Activated T-helper 1 cell treated with anti-CD3 and anti-CD28 coated beads, Interleukin-12 subunit alpha, Interleukin-12 subunit beta, Interleukin-2, Interleukin-4 antibody, amounts not matched to agents 30 ng/mL and 10 ng/mL and 1 ng/mL, durations not matched to agents 14 hours and 24 hours and 36 hours (primary cell): ENCODE results near the gene SKA2. TPM values are rescaled to one million over a fixed set of nuclear protein-coding genes. Genes with fewer than 3 reads are reported as not detected.
A peak's percentile ranks its signal among the peaks of the same experiment; 100 is the strongest.
"Not testable (repeated sequence)": the region's sequence is repeated elsewhere in the genome, so short reads cannot be mapped to it uniquely, and the experiment has no call there.

Experiments used
- DNase-seq: peaks from one replicate; pipeline ENCODE4 v3.0.0; 2021; ENCODE audit warnings: low spot score
- H3K27ac Mint-ChIP-seq: one replicate; pipeline ENCODE4 v1.8.0; 2021; ENCODE audit warnings: mild to moderate bottlenecking, mixed read lengths
- H3K27me3 Mint-ChIP-seq: one replicate; pipeline ENCODE4 v1.8.0; 2022; ENCODE audit warnings: mild to moderate bottlenecking, moderate library complexity, mixed read lengths; ENCODE audit not compliant: insufficient read depth
- H3K36me3 Mint-ChIP-seq: one replicate; pipeline ENCODE4 v1.8.0; 2021; ENCODE audit warnings: low read depth, mixed read lengths
- H3K4me1 Mint-ChIP-seq: one replicate; pipeline ENCODE4 v1.8.0; 2021; ENCODE audit warnings: low read depth, mixed read lengths
- H3K4me3 Mint-ChIP-seq: one replicate; pipeline ENCODE4 v1.8.0; 2021; ENCODE audit warnings: mild to moderate bottlenecking, moderate library complexity, mixed read lengths
- H3K9me3 Mint-ChIP-seq: one replicate; pipeline ENCODE4 v1.8.0; 2021; ENCODE audit warnings: mixed read lengths
- intact Hi-C: fragments of 100-400 bp; cut with micrococcal nuclease; formaldehyde crosslinking; loops from one replicate; pipeline ENCODE4 v1.15.1; 2024
- total RNA-seq: library from RNA; stranded (reverse); gene quantifications from 2 replicates; pipeline ENCODE4 v1.2.3, GENCODE V29; 2022

SKA2 gene, protein sequence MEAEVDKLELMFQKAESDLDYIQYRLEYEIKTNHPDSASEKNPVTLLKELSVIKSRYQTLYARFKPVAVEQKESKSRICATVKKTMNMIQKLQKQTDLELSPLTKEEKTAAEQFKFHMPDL
- 52.1 and 63.6 TPM in 2 replicates for total RNA-seq

DNA sequence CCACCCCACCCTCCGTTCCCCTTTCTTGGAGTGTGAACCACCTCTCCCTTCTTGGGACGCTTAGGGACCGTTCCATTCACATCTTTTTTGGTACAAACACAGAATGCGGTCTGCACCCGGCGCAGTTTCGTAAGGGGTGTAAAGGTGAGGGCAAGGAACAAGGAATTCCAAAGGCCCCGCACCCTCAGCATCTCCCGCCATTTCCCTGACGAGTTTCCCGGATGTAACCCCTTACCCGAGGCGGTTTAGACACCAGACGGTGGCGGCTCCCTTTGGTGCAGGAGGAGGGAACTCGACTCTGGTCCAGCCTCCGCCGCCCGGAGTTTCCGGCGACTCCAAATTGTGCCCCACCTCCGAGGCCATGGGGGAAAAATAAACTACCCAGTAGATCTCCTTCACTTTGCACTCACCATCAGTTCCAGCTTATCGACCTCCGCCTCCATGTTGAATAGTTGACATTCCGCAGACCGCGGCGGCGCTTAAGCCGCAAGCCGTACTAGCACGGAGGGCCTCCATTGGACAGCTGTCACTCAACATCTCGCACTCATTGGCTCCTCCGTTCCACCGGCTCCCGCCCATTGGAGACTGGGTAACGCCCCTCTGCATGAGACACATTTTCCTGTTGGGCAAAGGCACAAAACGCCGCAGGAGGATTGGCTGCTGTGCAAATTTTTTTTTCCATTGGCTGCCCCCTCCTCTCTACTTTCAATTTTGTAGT, at the start of gene SKA2:
TSS of gene SKA2 (minus strand) at position 466 of the 718 bp plus-strand sequence. CDS start at position 443, 23 bp downstream.
- no peak within 1 kb of the TSS for H3K27ac Mint-ChIP-seq

DNA sequence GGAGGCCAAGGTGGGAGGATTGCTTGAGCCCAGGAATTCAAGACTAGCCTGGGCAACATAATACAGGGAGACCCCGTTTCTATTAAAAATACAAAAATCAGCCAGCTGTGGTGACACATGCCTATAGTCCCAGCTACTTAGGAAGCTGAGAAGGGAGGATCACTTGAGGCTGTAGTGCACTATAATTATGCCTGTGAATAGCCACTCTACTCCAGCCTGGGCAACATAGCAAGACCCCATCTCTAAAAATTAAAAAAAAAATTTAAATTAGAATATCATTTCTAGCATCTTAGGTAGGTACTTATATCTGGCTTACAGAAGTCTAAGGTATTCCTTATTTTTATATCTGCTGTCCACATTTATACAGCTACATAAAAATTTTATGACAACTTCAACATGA, 47.3 kb upstream of the SKA2 start:
- H3K4me3 Mint-ChIP-seq = no peak overlapping the region
- peaks cover 16% of the 10 kb centered on the region for H3K36me3 Mint-ChIP-seq
- H3K27me3 Mint-ChIP-seq = no peaks in the 10 kb centered on the region
- DNase-seq = no peak
- intact Hi-C loops = no loop called here
- no peaks in the 10 kb centered on the region for H3K4me1 Mint-ChIP-seq
- no peaks in the 10 kb centered on the region for H3K9me3 Mint-ChIP-seq
- no peak overlapping the region for H3K27ac Mint-ChIP-seq

More for the DNA sequence above, at the start of gene SKA2:
- no peaks in the 10 kb centered on the region for H3K27me3 Mint-ChIP-seq
- peaks cover 61% of the 10 kb centered on the region for H3K4me1 Mint-ChIP-seq
- intact Hi-C loops = loop anchor here (1.0 to 5.0 kb wide), 13 partner anchors 49 to 1237 kb away; partner anchors contain the start of genes CLTC, GDPD1, PTRH2 and RPS6KB1
- no peaks in the 10 kb centered on the region for H3K9me3 Mint-ChIP-seq
- peaks cover 18% of the 10 kb centered on the region for H3K36me3 Mint-ChIP-seq
- no peak within 1 kb of the TSS for H3K4me3 Mint-ChIP-seq
- peak; percentile 98 for DNase-seq

DNA sequence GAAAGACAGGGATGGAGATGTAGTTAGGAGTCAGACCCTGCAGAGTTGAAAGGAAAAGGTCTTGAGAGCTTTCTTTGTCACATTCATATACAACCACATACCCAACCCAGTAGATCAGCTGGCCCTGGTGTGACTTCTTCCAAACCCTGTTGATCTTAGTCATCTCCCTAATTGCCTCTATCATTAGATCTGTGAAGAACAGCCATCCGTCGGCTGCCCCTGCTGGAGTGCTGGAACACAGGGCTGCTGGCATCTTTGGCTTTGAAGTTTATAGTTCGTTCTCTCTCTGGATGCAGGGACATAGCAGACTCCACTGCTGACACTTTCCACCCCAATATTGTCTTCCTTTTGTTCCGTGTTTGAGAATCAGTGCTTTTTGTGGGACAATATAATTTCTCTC, 44.4 kb upstream of the SKA2 start:
- Mint-ChIP-seq H3K4me1 (no peaks in the 10 kb centered on the region), H3K27me3 (no peaks in the 10 kb centered on the region), H3K27ac (no peak overlapping the region), H3K36me3 (peaks cover 21% of the 10 kb centered on the region), H3K9me3 (no peaks in the 10 kb centered on the region), H3K4me3 (no peak overlapping the region)
- intact Hi-C loops = no loop called here
- DNase-seq = no peak

DNA sequence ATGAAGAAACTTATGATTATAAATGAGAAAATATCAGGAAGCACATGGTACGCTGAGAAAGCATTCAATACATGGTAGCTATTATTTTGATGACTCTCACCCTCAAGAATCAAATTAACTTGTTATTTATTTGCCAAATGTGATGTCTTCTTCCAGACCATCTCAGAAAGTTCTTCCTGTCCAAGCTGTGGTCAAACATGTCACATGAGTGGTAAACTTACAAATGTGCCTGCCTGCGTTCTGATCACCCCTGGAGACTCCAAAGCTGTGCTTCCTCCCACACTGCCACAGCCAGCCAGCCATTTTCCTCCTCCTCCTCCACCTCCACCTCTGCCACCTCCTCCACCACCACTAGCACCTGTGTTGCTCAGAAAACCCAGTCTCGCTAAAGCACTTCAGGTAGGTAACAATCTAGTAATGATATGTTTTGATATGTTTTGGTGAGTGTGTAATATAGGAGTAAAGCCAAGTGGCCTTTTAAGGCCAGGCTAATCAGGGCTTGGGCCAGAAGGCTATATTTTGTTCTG, 38.4 kb upstream of the SKA2 start:
- no peaks in the 10 kb centered on the region for H3K9me3 Mint-ChIP-seq
- H3K27ac Mint-ChIP-seq = peak overlapping the region; percentile 36
- intact Hi-C loops = no loop called here
- H3K36me3 Mint-ChIP-seq = peaks cover 31% of the 10 kb centered on the region
- H3K4me3 Mint-ChIP-seq = no peak overlapping the region
- no peaks in the 10 kb centered on the region for H3K27me3 Mint-ChIP-seq
- DNase-seq = no peak
- no peaks in the 10 kb centered on the region for H3K4me1 Mint-ChIP-seq

DNA sequence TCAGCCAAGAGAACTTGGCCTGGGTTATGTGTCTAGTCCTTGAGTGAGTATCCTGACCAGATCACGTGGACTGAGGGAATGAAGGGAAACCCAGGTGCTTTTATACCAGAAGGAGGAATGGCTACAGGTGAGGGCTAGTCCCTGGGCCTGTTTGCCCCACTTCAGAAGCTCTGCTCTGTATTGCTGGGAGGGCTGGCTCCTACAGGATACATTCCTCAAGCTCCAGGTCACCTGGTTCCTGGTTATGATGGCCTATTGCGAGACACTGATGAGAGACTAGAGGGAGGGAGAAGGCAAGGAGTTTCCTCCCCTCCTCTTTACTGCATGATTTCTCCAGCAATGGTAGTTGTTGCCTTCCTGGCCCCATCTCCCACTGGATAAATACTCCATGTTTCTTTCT, 35.8 kb upstream of the SKA2 start:
- DNase-seq = no peak
- H3K4me3 Mint-ChIP-seq = no peak overlapping the region
- H3K4me1 Mint-ChIP-seq = no peaks in the 10 kb centered on the region
- no peaks in the 10 kb centered on the region for H3K9me3 Mint-ChIP-seq
- H3K27ac Mint-ChIP-seq = no peak overlapping the region
- no peaks in the 10 kb centered on the region for H3K27me3 Mint-ChIP-seq
- intact Hi-C loops = no loop called here
- peaks cover 35% of the 10 kb centered on the region for H3K36me3 Mint-ChIP-seq

DNA sequence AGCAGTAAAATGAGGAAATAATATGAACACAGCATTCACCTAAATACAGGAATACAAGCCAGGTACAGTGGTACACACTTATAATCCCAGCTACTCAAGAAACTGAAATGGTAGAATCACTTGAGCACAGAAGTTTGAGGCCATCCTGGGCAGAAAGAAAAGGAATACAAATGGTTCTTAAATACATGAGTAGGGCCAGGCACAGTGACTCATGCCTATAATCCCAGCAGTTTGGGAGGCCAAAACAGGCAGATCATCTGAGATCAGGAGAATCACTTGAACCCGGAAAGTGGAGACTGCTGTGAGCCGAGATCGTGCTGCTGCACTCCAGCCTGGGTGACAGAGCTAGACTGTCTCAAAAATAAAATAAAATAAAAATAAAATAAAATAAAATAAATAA, 31.9 kb upstream of the SKA2 start:
- no peaks in the 10 kb centered on the region for H3K27me3 Mint-ChIP-seq
- peaks cover 27% of the 10 kb centered on the region for H3K36me3 Mint-ChIP-seq
- DNase-seq = no peak
- H3K4me3 Mint-ChIP-seq = no peak overlapping the region
- no peaks in the 10 kb centered on the region for H3K4me1 Mint-ChIP-seq
- H3K27ac Mint-ChIP-seq = no peak overlapping the region
- intact Hi-C loops = no loop called here
- H3K9me3 Mint-ChIP-seq = no peaks in the 10 kb centered on the region

DNA sequence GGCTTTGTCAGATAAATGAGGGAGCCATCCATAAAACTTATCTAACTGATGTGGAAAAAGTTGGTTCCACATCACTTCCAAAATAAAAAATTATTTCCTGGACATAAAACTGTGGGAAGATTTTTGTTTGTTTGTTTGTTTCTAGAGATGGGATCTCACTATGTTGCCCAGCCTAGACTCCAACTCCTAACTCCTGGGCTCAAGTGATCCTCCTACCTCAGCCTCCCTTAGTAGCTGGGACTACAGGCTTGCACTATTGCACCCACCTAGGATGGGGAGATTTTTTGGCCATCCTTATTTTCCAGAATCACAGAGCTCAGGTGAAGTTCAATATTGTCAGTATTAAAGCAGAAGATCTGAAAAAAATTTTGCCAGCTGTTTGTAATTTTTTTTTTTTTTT, 31.0 kb upstream of the SKA2 start:
- H3K9me3 Mint-ChIP-seq = no peaks in the 10 kb centered on the region
- H3K4me1 Mint-ChIP-seq = no peaks in the 10 kb centered on the region
- intact Hi-C loops = no loop called here
- no peaks in the 10 kb centered on the region for H3K27me3 Mint-ChIP-seq
- H3K36me3 Mint-ChIP-seq = peaks cover 24% of the 10 kb centered on the region
- H3K27ac Mint-ChIP-seq = no peak overlapping the region
- no peak overlapping the region for H3K4me3 Mint-ChIP-seq
- DNase-seq = no peak

DNA sequence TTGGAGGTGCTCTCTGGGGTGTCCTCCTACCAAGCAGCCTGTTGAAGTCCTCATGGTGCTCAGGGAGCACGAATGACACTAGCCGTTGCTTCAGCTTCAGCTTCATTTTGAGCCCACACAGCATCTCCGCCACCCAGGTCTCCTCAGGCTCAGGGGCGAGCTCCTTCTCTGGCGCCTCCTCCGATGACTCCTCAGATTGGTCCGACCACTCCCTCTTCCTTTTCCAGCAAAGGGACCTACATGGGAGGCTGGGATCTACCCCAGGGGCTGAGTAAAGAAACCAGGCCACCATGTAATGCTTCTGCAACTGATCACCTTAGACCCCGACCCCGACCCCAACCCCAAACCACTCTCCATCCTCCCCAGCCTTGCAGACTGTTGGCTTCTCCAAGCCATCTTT, 26.5 kb upstream of the SKA2 start:
- H3K27me3 Mint-ChIP-seq = no peaks in the 10 kb centered on the region
- intact Hi-C loops = no loop called here
- no peak overlapping the region for H3K4me3 Mint-ChIP-seq
- H3K4me1 Mint-ChIP-seq = no peaks in the 10 kb centered on the region
- H3K27ac Mint-ChIP-seq = no peak overlapping the region
- DNase-seq = no peak
- H3K36me3 Mint-ChIP-seq = peaks cover 29% of the 10 kb centered on the region
- no peaks in the 10 kb centered on the region for H3K9me3 Mint-ChIP-seq

DNA sequence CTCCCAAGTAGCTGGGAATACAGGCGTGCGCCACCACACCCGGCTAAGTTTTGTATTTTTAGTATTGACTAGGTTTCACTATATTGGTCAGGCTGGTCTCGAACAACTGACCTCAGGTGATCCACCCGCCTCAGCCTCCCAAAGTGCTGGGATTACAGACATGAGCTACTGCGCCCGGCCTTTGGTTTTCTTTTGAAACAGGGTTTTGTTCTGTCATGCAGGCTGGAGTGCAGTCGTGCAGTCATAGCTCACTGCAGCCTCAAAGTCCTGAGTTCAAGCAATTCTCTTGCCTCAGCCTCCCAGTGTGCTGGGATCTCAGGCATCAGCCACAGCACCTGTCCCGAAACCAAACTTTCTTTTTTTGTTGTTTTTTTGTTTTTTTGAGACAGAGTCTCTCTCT, 25.6 kb upstream of the SKA2 start:
- intact Hi-C loops = no loop called here
- Mint-ChIP-seq H3K36me3 (peaks cover 29% of the 10 kb centered on the region), H3K9me3 (no peaks in the 10 kb centered on the region), H3K27me3 (no peaks in the 10 kb centered on the region), H3K4me3 (no peak overlapping the region), H3K4me1 (peaks cover 5% of the 10 kb centered on the region), H3K27ac (no peak overlapping the region)
- no peak for DNase-seq

DNA sequence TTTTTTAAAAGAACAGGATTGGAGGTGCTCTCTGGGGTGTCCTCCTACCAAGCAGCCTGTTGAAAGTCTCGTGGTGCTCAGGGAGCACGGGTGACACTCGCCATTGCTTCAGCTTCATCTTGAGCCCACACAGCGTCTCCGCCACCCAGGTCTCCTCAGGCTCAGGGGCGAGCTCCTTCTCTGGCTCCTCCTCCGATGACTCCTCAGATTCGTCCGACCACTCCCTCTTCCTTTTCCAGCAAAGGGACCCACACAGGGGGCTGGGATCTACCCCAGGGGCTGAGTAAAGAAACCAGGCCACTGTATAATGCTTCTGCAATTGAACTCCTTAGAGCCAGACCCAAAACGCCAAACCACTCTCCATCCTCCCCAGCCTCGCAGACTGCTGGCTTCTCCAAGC, 24.6 kb upstream of the SKA2 start:
- H3K4me1 Mint-ChIP-seq, H3K9me3 Mint-ChIP-seq, intact Hi-C loops, H3K4me3 Mint-ChIP-seq, DNase-seq, H3K27me3 Mint-ChIP-seq, H3K27ac Mint-ChIP-seq: not testable (repeated sequence)
- H3K36me3 Mint-ChIP-seq = peaks cover 25% of the 10 kb centered on the region

DNA sequence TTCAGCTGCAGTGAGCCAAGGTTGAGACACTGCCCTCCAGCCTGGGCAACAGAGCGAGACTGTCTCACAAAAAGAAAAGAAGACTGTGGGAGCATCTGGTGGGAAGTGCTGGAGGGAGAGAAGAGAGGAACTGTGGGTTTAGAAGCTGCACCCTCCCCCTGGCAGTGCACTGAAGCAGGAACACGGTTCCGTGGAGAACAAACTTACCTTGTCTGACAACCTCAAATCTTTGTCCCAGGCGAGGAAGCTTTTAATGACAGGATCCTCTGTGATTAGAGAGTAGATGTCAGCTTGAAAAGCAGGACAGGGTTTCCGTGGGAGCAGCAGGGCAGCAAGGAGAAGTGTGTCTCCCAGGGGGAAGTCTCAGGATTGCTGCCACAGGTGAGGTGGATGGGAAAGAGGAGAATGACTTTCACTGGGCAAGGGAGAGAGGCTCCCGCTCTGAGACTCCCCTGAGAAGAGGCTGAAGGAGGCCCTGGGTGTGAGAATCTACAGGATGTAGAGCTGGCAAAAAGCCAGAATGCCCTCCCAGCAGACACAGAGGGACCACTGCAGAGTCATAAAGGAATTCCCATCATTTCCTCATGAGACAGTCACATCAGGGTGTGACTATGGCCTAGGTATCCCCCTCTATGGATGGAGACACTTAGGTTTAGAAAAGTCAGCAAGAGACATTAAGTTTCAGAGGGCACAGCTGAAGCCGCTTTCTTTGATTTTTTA, 23.4 kb upstream of the SKA2 start:
- H3K27me3 Mint-ChIP-seq = no peaks in the 10 kb centered on the region
- intact Hi-C loops = no loop called here
- no peak overlapping the region for H3K27ac Mint-ChIP-seq
- no peaks in the 10 kb centered on the region for H3K9me3 Mint-ChIP-seq
- peaks cover 33% of the 10 kb centered on the region for H3K36me3 Mint-ChIP-seq
- H3K4me1 Mint-ChIP-seq = peaks cover 6% of the 10 kb centered on the region
- H3K4me3 Mint-ChIP-seq = no peak overlapping the region
- no peak for DNase-seq

DNA sequence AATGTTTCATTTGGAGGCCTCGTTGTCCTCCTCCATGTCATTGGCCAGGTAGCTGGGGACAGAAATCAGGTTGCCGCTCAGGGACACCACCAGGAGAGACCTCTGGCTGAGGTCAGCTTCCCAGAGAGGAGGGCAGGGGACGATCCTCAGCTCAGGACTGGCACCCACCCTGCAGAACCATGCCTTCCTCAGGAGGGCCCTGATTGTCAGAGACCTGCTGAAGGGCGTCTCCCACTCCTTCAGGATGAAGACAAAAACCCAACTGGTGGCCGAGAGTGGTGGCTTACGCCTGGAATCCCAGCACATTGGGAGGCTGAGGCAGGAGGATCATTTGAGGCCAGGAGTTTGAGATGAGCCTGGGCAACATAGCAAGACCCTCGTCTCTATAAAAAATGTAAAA, 20.1 kb upstream of the SKA2 start:
- Mint-ChIP-seq H3K9me3 (no peaks in the 10 kb centered on the region), H3K27me3 (no peaks in the 10 kb centered on the region), H3K4me3 (no peak overlapping the region), H3K4me1 (peaks cover 6% of the 10 kb centered on the region), H3K27ac (no peak overlapping the region), H3K36me3 (peaks cover 32% of the 10 kb centered on the region)
- intact Hi-C loops = no loop called here
- DNase-seq = no peak

DNA sequence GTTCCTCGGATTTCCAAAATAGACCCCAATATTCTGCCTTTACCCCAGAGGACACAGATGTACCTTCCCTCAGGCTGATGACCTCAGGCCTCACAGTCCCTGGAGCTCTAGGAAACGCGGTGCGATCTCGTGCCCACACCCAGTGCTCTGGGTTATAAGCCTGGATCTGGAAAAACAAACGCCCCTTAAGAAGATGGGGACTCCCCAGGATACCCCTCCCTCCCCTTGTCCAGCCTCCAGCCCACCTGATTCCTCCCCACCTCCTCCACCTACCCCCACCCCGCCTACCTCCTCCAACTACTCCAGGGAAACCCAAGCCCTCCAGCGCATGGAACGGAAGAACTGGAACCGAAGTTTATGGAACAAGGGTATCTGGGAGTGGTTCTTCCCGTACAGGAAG, 19.7 kb upstream of the SKA2 start:
- Mint-ChIP-seq H3K27ac (no peak overlapping the region), H3K4me3 (no peak overlapping the region), H3K9me3 (no peaks in the 10 kb centered on the region), H3K4me1 (peaks cover 6% of the 10 kb centered on the region), H3K36me3 (peaks cover 29% of the 10 kb centered on the region), H3K27me3 (no peaks in the 10 kb centered on the region)
- no peak for DNase-seq
- intact Hi-C loops = no loop called here
